Right lobe of liver (tissue), 6 donors: ENCODE data around the gene SGO2. TPM values are rescaled to one million over a fixed set of nuclear protein-coding genes. Genes with fewer than 3 reads are reported as not detected.

Experiments used
- ATAC-seq, 4 donors: fragments of 200-7000 bp; cut with Tn5 transposase; one replicate each; pipeline ENCODE4 v1.9.1; 2020; ENCODE audit warnings: mild to moderate bottlenecking in 4 of 4, moderate library complexity in 4 of 4
- DNase-seq, 3 donors: peaks; one replicate each; pipeline ENCODE4 v3.0.0-alpha.2; 2020
- H3K27ac ChIP-seq, 3 donors: fragments of 200-600 bp; one replicate each; pipeline ENCODE4 v1.8.0; 2022
- H3K27me3 ChIP-seq, 2 donors: fragments of 200-600 bp; one replicate each; pipeline ENCODE4 v1.8.0; 2022
- H3K36me3 ChIP-seq, 4 donors: fragments of 200-600 bp; sonication (generic) in 1 of 4; one replicate each; pipeline versions ENCODE4 v1.5.1 to v1.8.0; 2017 to 2022; ENCODE audit warnings: control low read depth in 1 of 4
- H3K4me1 ChIP-seq, 4 donors: fragments of 200-600 bp; sonication (generic) in 1 of 4; one replicate each; pipeline versions ENCODE4 v1.5.1 to v1.8.0; 2017 to 2022; ENCODE audit warnings: control low read depth in 1 of 4
- H3K4me3 ChIP-seq, 3 donors: fragments of 200-600 bp; one replicate each; pipeline ENCODE4 v1.8.0; 2022
- H3K9me3 ChIP-seq, 4 donors: fragments of 200-600 bp; sonication (generic) in 1 of 4; one replicate each; pipeline versions ENCODE4 v1.5.1 to v1.8.0; 2017 to 2022; ENCODE audit warnings: control low read depth in 1 of 4
- CTCF ChIP-seq, 4 donors: fragments of 200-600 bp in 3 of 4; fragments of 450-650 bp in 1 of 4; IDR thresholded peaks; one replicate each; pipeline versions ENCODE4 v1.5.1 to v1.8.0; 2016 to 2022; ENCODE audit warnings: antibody characterized with exemption in 4 of 4, mild to moderate bottlenecking in 2 of 4
- POLR2A ChIP-seq: fragments of 450-650 bp; IDR thresholded peaks from one replicate; pipeline ENCODE4 v1.6.1; 2017; ENCODE audit warnings: antibody characterized with exemption, mild to moderate bottlenecking
- WGBS: methylation state at CpG from one replicate; pipeline ENCODE4 v1.1.6; 2018; ENCODE audit warnings: low coverage, low lambda C conversion rate; ENCODE audit not compliant: insufficient coverage; ENCODE audit errors: missing lambda C conversion rate; 5-methylcytosine and 5-hydroxymethylcytosine counted together
- intact Hi-C, 2 donors: fragments of 100-400 bp; cut with DNase I; formaldehyde crosslinking; loops; one replicate each; pipeline versions ENCODE4 v1.11.2 to v1.14.1; 2022
- total RNA-seq, 6 experiments: library from RNA; depleted of rRNA in 2 of 6; stranded (reverse); fragments of >200 nt in 2 of 6; fragmentation: NEBNext Ultra II Directional in 3 of 6; extraction: Animal tissue kit (Norgen Biotek cat#: 25700) in 3 of 6; gene quantifications; one replicate each; pipeline versions ENCODE4 v1.1.0 to v1.2.4, GENCODE V29; 2016 to 2023
- donor health status: DM: no; HTN: yes; CAD: no.
- donor health status: DM: no; HTN: no; CAD: no.
- donor health status: DM: no; HTN: no; CAD: no.
- donor health status: DM: no; HTN: yes; CAD: no.
- donor health status: DM: no; HTN: yes; CAD: no.

The SGO2 gene
- total RNA-seq, 6 experiments from 2014 or later: 0.37 to 1.8 (median 0.92) TPM

DNA sequence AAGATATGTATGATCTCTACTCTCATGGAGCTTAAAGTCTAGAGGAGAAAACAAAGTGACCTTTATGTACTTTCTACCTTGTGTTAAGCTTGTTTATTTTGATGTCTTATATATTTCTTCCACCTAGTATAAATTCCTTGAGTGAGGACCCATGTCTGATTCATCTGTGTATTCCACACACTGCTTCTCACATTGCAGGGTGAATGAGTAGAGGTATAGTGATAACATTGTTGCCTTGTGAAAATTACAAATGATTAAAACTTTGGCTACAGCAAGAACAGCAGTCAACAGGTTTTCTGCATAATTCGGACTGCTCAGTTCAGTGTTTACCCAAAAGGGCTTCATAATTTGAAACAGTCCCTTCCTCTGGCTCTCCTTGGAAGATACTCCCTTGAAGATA lies 96.1 kb downstream of the SGO2 start:
- Histone ChIP-seq H3K27ac (no peak overlapping the region), H3K27me3 (no peaks in the 10 kb centered on the region), H3K4me1 (peaks cover 0 to 83% (median 26%) of the 10 kb centered on the region in 4 donors), H3K9me3 (no peaks in the 10 kb centered on the region), H3K36me3 (peaks cover 0 to 96% (median 41%) of the 10 kb centered on the region in 4 donors), H3K4me3 (no peak overlapping the region)
- no peak for TF ChIP-seq POLR2A
- TF ChIP-seq CTCF (IDR thresholded peaks at IDR 0.05): no peak
- no peak for DNase-seq
- intact Hi-C loops: no loop called here
- WGBS: 83% methylated on average over 1 of the region's 1 CpG
- no peak for ATAC-seq

GRCh38 chr2:200624026-200624425 lies 98.0 kb downstream of the SGO2 start:
- 53% methylated on average over 2 of the region's 2 CpGs for WGBS
- no peak for DNase-seq
- ATAC-seq: no peak
- Histone ChIP-seq H3K27me3 (no peaks in the 10 kb centered on the region), H3K27ac (peak overlapping the region in 1 of 3 donors; percentile 30), H3K36me3 (peaks cover 0 to 97% (median 39%) of the 10 kb centered on the region in 4 donors), H3K4me3 (no peak overlapping the region), H3K9me3 (no peaks in the 10 kb centered on the region), H3K4me1 (peaks cover 0 to 64% (median 19%) of the 10 kb centered on the region in 4 donors)
- TF ChIP-seq CTCF (IDR thresholded peaks at IDR 0.05) (no peak), POLR2A (no peak)
- intact Hi-C loops: no loop called here

- no peak for DNase-seq
- 3% methylated on average over 3 of the region's 3 CpGs for WGBS
- no peak overlapping the region for H3K4me3 ChIP-seq
- ATAC-seq: peak; percentile 25 to 70 (median 44)
- no peaks in the 10 kb centered on the region for H3K9me3 ChIP-seq
- no peaks in the 10 kb centered on the region for H3K27me3 ChIP-seq
- peaks cover 0 to 58% (median 18%) of the 10 kb centered on the region in 4 donors for H3K4me1 ChIP-seq
- peaks cover 0 to 97% (median 39%) of the 10 kb centered on the region in 4 donors for H3K36me3 ChIP-seq
- intact Hi-C loops: no loop called here
- TF ChIP-seq CTCF (IDR thresholded peaks at IDR 0.05) (no peak), POLR2A (no peak)
- H3K27ac ChIP-seq: no peak overlapping the region
Observed at GRCh38 chr2:200624658-200625057, 98.7 kb downstream of the SGO2 start.

GRCh38 chr2:200625282-200625681 lies 99.3 kb downstream of the SGO2 start:
- ATAC-seq (peak; percentile 50 to 68 (median 60)), DNase-seq (no peak)
- H3K27me3 ChIP-seq: no peaks in the 10 kb centered on the region
- TF ChIP-seq POLR2A: no peak
- TF ChIP-seq CTCF (IDR thresholded peaks at IDR 0.05): no peak
- peaks cover 0 to 54% (median 18%) of the 10 kb centered on the region in 4 donors for H3K4me1 ChIP-seq
- intact Hi-C loops: no loop called here
- H3K27ac ChIP-seq: peak overlapping the region in 1 of 3 donors; percentile 41
- no peak overlapping the region for H3K4me3 ChIP-seq
- peaks cover 0 to 95% (median 39%) of the 10 kb centered on the region in 4 donors for H3K36me3 ChIP-seq
- no peaks in the 10 kb centered on the region for H3K9me3 ChIP-seq
- WGBS: 33% methylated on average over 2 of the region's 2 CpGs
